ENCODE results near the gene SEPSECS. TPM values are rescaled to one million over a fixed set of nuclear protein-coding genes. Genes with fewer than 3 reads are reported as not detected.

Gene SEPSECS
- total and polyA plus RNA-seq, 2 donors (not counting 3 experiments of a cell fraction or from before 2014, with no cell fraction given), result 2.8 to 8.3 TPM

DNA sequence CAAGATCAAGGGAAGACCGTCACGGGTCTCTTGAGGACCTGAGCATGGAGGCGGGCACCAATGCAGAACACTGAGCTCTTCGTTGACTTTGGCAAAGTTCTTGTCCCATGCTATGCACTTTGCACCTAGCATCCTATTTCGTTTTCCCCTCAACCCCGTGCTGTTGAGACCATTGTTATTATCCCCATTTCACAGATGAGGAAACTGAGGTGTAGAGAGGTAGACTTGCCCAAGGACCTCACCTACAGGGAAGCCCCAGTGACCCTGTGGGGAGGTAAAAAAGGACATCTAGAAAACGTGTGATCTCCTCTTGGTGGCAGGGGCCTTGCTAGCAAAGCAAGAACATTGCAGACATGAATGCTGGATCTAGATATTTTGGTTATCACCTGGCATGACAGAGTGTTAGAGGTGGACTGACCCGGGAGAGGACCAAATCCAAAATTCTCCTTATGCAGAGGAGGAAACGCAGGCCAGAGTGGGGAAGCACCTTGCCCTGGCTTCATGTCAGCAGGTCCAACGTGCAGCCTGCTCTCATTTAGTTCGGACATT lies 48.5 kb downstream of the SEPSECS start:
- POLR2A ChIA-PET, result no interaction called here
- Histone ChIP-seq H3K27ac (ENCODE audit: insufficient read depth, low read depth, low read length) (no peak overlapping the region), H3K9me1 (replicated peaks; ENCODE audit: control insufficient read depth, extremely low read depth, insufficient read depth, low read length) (no peaks in the 10 kb centered on the region), H2AFZ (ENCODE audit: low read depth, low read length) (no peak overlapping the region), H3K4me3 (replicated peaks in 1 of 3; ENCODE audit: insufficient read depth in 1 of 3, low read depth in 1 of 3, low read length in 3 of 3) (no peak overlapping the region), H3K79me2 (ENCODE audit: control insufficient read depth, insufficient read depth, low read length) (no peaks in the 10 kb centered on the region), H3K4me2 (ENCODE audit: insufficient read depth, low read length) (no peak overlapping the region), H3K9ac (replicated peaks; ENCODE audit: extremely low read depth, insufficient read depth, low read length) (no peak overlapping the region), H3K27me3 (ENCODE audit: control insufficient read depth in 2 of 2, insufficient read depth in 2 of 2, low read length in 2 of 2) (peaks cover 0 to 3% of the 10 kb centered on the region in 2 experiments), H3K9me3 (replicated peaks; ENCODE audit: control insufficient read depth, insufficient read depth, low read length) (no peaks in the 10 kb centered on the region), H3K4me1 (ENCODE audit: control insufficient read depth, extremely low read depth, insufficient read depth, low read length) (no peaks in the 10 kb centered on the region), H4K20me1 (replicated peaks; ENCODE audit: control insufficient read depth, extremely low read depth, insufficient read depth, low read length) (no peaks in the 10 kb centered on the region), H3K36me3 (ENCODE audit: control insufficient read depth in 2 of 2, extremely low read depth in 1 of 2, insufficient read depth in 2 of 2, low read length in 2 of 2) (no peaks in the 10 kb centered on the region)
- CTCF ChIA-PET, result interaction anchor here (1.1 kb wide), 1 partner anchor 132 kb away, joined by 4 read pairs; no protein-coding TSS in a partner anchor
- TF ChIP-seq POLR2AphosphoS5 (IDR thresholded peaks at IDR 0.05; ENCODE audit: insufficient read depth, low read depth, low read length) (no peak), GATA2 (IDR thresholded peaks at IDR 0.05; ENCODE audit: insufficient read depth, insufficient read length, low read depth, low read length) (no peak), MYC (IDR thresholded peaks at IDR 0.05; ENCODE audit: low read depth, low read length) (no peak), FOS (IDR thresholded peaks at IDR 0.05; ENCODE audit: borderline replicate concordance, insufficient read depth, low read length) (no peak), POLR2A (IDR thresholded peaks at IDR 0.05; ENCODE audit: low read depth, low read length) (no peak), EZH2 (IDR thresholded peaks at IDR 0.05; ENCODE audit: borderline replicate concordance, low read depth, low read length, severe bottlenecking) (no peak), JUN (IDR thresholded peaks at IDR 0.05; ENCODE audit: borderline replicate concordance, insufficient read depth, insufficient read length, low read depth) (no peak)
- TF ChIP-seq, protein P1, sequence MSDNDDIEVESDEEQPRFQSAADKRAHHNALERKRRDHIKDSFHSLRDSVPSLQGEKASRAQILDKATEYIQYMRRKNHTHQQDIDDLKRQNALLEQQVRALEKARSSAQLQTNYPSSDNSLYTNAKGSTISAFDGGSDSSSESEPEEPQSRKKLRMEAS (IDR thresholded peaks at IDR 0.05; ENCODE audit: insufficient read depth, insufficient read length), result no peak
- TF ChIP-seq, protein P2, sequence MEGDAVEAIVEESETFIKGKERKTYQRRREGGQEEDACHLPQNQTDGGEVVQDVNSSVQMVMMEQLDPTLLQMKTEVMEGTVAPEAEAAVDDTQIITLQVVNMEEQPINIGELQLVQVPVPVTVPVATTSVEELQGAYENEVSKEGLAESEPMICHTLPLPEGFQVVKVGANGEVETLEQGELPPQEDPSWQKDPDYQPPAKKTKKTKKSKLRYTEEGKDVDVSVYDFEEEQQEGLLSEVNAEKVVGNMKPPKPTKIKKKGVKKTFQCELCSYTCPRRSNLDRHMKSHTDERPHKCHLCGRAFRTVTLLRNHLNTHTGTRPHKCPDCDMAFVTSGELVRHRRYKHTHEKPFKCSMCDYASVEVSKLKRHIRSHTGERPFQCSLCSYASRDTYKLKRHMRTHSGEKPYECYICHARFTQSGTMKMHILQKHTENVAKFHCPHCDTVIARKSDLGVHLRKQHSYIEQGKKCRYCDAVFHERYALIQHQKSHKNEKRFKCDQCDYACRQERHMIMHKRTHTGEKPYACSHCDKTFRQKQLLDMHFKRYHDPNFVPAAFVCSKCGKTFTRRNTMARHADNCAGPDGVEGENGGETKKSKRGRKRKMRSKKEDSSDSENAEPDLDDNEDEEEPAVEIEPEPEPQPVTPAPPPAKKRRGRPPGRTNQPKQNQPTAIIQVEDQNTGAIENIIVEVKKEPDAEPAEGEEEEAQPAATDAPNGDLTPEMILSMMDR (IDR thresholded peaks at IDR 0.05; ENCODE audit: extremely low read depth in 1 of 2, insufficient read depth in 1 of 2, low read depth in 1 of 2, low read length in 2 of 2), result no peak
- dilution Hi-C loops (cut with MboI; ENCODE audit: extremely low pct_ligation_motif_present, low sequenced_read_pairs), result no loop called here
- intact Hi-C loops (cut with micrococcal nuclease), result no loop called here
- FAIRE-seq, result no peak
- BruUV-seq (replicated peaks), result no TSS peak
- DNase-seq (ENCODE audit: low read depth, low spot score), result no peak
